ENCODE data around the gene BRME1.

BRME1 gene

GRCh38 chr19:13932911-13933393 is 27.0 kb upstream of the BRME1 start:
- no peak for DNase-seq (ENCODE audit: low read depth)
- in situ Hi-C loops (cut with HindIII; ENCODE audit: low sequenced_read_pairs): no loop called here
- no peak overlapping the region for H3K4me3 ChIP-seq (ENCODE audit: low read depth, low read length)
- TF ChIP-seq CTCF (IDR thresholded peaks at IDR 0.05; ENCODE audit: low read depth, low read length, missing control alignments): no peak

GRCh38 chr19:13932149-13932637 is 26.3 kb upstream of the BRME1 start:
- in situ Hi-C loops (cut with HindIII; ENCODE audit: low sequenced_read_pairs): no loop called here
- no peak overlapping the region for H3K4me3 ChIP-seq (ENCODE audit: low read depth, low read length)
- DNase-seq (ENCODE audit: low read depth): no peak
- TF ChIP-seq CTCF (IDR thresholded peaks at IDR 0.05; ENCODE audit: low read depth, low read length, missing control alignments): no peak

GRCh38 chr19:13931391-13932148 is 25.7 kb upstream of the BRME1 start:
- no peak overlapping the region for H3K4me3 ChIP-seq (ENCODE audit: low read depth, low read length)
- no peak for TF ChIP-seq CTCF (IDR thresholded peaks at IDR 0.05; ENCODE audit: low read depth, low read length, missing control alignments)
- DNase-seq (ENCODE audit: low read depth): no peak
- in situ Hi-C loops (cut with HindIII; ENCODE audit: low sequenced_read_pairs): no loop called here

GRCh38 chr19:13930402-13930801 is 24.5 kb upstream of the BRME1 start:
- in situ Hi-C loops (cut with HindIII; ENCODE audit: low sequenced_read_pairs): no loop called here
- no peak overlapping the region for H3K4me3 ChIP-seq (ENCODE audit: low read depth, low read length)
- no peak for DNase-seq (ENCODE audit: low read depth)
- TF ChIP-seq CTCF (IDR thresholded peaks at IDR 0.05; ENCODE audit: low read depth, low read length, missing control alignments): no peak

GRCh38 chr19:13929956-13930355 is 24.0 kb upstream of the BRME1 start:
- DNase-seq (ENCODE audit: low read depth): no peak
- TF ChIP-seq CTCF (IDR thresholded peaks at IDR 0.05; ENCODE audit: low read depth, low read length, missing control alignments): no peak
- in situ Hi-C loops (cut with HindIII; ENCODE audit: low sequenced_read_pairs): no loop called here
- H3K4me3 ChIP-seq (ENCODE audit: low read depth, low read length): no peak overlapping the region

GRCh38 chr19:13929340-13929739 is 23.4 kb upstream of the BRME1 start:
- H3K4me3 ChIP-seq (ENCODE audit: low read depth, low read length): no peak overlapping the region
- TF ChIP-seq CTCF (IDR thresholded peaks at IDR 0.05; ENCODE audit: low read depth, low read length, missing control alignments): no peak
- in situ Hi-C loops (cut with HindIII; ENCODE audit: low sequenced_read_pairs): no loop called here
- DNase-seq (ENCODE audit: low read depth): no peak
